Measurements from ENCODE around the gene EGLN1. TPM values are rescaled to one million over a fixed set of nuclear protein-coding genes. Genes with fewer than 3 reads are reported as not detected.

The EGLN1 gene
- total and polyA plus RNA-seq, 10 of the 15 experiments (the other 5 are each of a cell fraction or from before 2014, with no cell fraction given): 2.4 to 46.6 (median 8.7) TPM

- Histone ChIP-seq H3K79me2 (ENCODE audit: control insufficient read depth, insufficient read depth, low read length) (peaks cover 39% of the 10 kb centered on the region), H3K9ac (ENCODE audit: control insufficient read depth, insufficient read depth, low read length) (no peak overlapping the region), H3K27me3 (replicated peaks in 1 of 2; ENCODE audit: control insufficient read depth in 2 of 2, insufficient read depth in 2 of 2, low read length in 1 of 2) (no peaks in the 10 kb centered on the region), H3K4me3 (no peak overlapping the region), H2AFZ (ENCODE audit: control insufficient read depth, low read depth, low read length) (no peak overlapping the region), H3K4me1 (ENCODE audit: control insufficient read depth, insufficient read depth, low read length) (no peaks in the 10 kb centered on the region), H3K4me2 (ENCODE audit: control insufficient read depth, insufficient read depth) (no peak overlapping the region), H3K36me3 (ENCODE audit: control insufficient read depth in 2 of 2, insufficient read depth in 2 of 2, low read length in 1 of 2) (no peaks in the 10 kb centered on the region; a peak in 1 of 4 replicates), H4K20me1 (ENCODE audit: control insufficient read depth, insufficient read depth) (no peaks in the 10 kb centered on the region; the same call in 1 of the 2 replicates), H3K9me3 (replicated peaks; ENCODE audit: control insufficient read depth, insufficient read depth, low read length) (no peaks in the 10 kb centered on the region), H3K27ac (ENCODE audit: control insufficient read depth, insufficient read depth) (no peak overlapping the region)
- FAIRE-seq: no peak
- no TSS peak for BruUV-seq (replicated peaks)
- SMC1A ChIA-PET (ENCODE audit: uncharacterized antibody, unreplicated experiment): no interaction called here
- POLR2A ChIA-PET: no interaction called here
- ATAC-seq: peak; percentile 62
- CTCF ChIA-PET: interaction anchor here (1.1 kb wide), 1 partner anchor 9 kb away, joined by 3 read pairs; no protein-coding TSS in a partner anchor
- RAD21 ChIA-PET (ENCODE audit: unreplicated experiment): interaction anchor here (0.6 kb wide), 1 partner anchor 159 kb away, joined by 3 read pairs; no protein-coding TSS in a partner anchor
- in situ Hi-C loops (cut with MboI): no loop called here
- DNase-seq (ENCODE audit: low read depth, low spot score): no peak
- WGBS (ENCODE audit: insufficient coverage, insufficient replicate concordance, low lambda C conversion rate, missing lambda C conversion rate): 47% methylated on average over 2 of the region's 2 CpGs
- TF ChIP-seq HDAC6 (IDR thresholded peaks at IDR 0.05; ENCODE audit: unreplicated experiment): no peak
- TF ChIP-seq NR2C1 (IDR thresholded peaks at IDR 0.05): no peak
- TF ChIP-seq MEF2A (IDR thresholded peaks at IDR 0.05; ENCODE audit: insufficient read depth, low read depth, low read length): no peak
- TF ChIP-seq KDM1A (IDR thresholded peaks at IDR 0.05; ENCODE audit: borderline replicate concordance): no peak
- no peak for TF ChIP-seq SIX5 (IDR thresholded peaks at IDR 0.05; ENCODE audit: low read depth, low read length, severe bottlenecking)
- intact Hi-C loops (cut with micrococcal nuclease; ENCODE audit: unreplicated experiment): no loop called here
Measured at GRCh38 chr1:231390071-231390470, 32.0 kb downstream of the EGLN1 start.

DNA sequence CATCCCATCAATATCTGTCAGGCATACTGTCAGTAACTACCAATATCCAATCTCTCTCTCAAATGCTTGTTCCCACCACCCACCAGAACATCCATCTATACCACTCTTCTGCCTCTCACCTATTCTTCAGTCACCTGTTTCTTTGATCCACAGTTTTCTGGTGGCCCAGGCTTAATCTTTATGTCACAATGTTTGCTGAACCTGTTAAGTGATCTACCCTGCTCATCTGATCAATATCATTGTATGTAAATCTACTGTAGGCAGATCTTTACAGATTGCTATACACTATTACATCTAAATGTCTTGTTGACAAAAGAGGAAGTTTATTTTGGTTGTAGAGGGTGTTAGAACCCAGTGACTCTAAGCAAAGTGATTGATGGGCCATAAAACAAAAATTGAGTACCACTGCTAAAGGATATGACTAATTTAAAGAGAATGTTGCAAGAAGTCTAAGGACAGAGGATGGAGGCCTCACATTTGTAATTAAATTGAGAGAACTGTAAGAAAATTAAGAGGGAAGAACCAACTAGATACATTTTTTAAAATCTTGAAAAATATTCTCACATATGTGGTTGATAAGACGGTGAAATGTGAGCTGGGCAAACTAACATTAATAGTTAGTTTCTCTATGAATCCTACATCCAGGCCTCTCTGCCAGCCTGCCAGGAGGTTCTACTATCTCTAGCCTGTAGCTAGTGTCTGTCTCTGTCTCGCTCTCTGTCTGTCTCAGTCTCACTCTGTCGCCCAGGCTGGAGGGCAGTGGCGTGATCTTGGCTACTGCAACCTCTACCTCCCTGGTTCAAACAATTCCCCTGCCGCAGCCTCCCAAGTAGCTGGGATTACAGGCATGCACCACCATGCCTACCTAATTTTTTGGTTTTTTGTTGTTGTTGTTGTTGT, 34.1 kb downstream of the EGLN1 start:
- peak; percentile 68 for FAIRE-seq
- H3K4me3 ChIP-seq: no peak overlapping the region
- H3K27ac ChIP-seq (ENCODE audit: control insufficient read depth, insufficient read depth): no peak overlapping the region
- H3K9me3 ChIP-seq (replicated peaks; ENCODE audit: control insufficient read depth, insufficient read depth, low read length): no peaks in the 10 kb centered on the region
- no peaks in the 10 kb centered on the region for H3K4me1 ChIP-seq (ENCODE audit: control insufficient read depth, insufficient read depth, low read length)
- intact Hi-C loops (cut with micrococcal nuclease; ENCODE audit: unreplicated experiment) (no loop called here), in situ Hi-C loops (cut with MboI) (no loop called here)
- SMC1A ChIA-PET (ENCODE audit: uncharacterized antibody, unreplicated experiment): interaction anchor here (1.1 to 1.3 kb wide), 3 partner anchors 8 to 32 kb away, joined by 4 to 5 read pairs (median 5); no protein-coding TSS in a partner anchor
- no peak overlapping the region for H3K9ac ChIP-seq (ENCODE audit: control insufficient read depth, insufficient read depth, low read length)
- no peaks in the 10 kb centered on the region for H3K27me3 ChIP-seq (replicated peaks in 1 of 2; ENCODE audit: control insufficient read depth in 2 of 2, insufficient read depth in 2 of 2, low read length in 1 of 2)
- ATAC-seq: peak; percentile 39; the same call in 2 of the 3 replicates
- 83% methylated on average over 5 of the region's 5 CpGs for whole genome bisulfite sequencing (ENCODE audit: insufficient coverage, insufficient replicate concordance, low lambda C conversion rate, missing lambda C conversion rate)
- RAD21 ChIA-PET (ENCODE audit: unreplicated experiment): interaction anchor here (0.7 kb wide), 1 partner anchor 31 kb away, joined by 3 read pairs; no protein-coding TSS in a partner anchor
- no TSS peak for BruUV-seq (replicated peaks)
- no peak overlapping the region for H2AFZ ChIP-seq (ENCODE audit: control insufficient read depth, low read depth, low read length)
- no peak for DNase-seq (ENCODE audit: low read depth, low spot score)
- CTCF ChIA-PET: interaction anchor here (1.1 to 1.3 kb wide), 2 partner anchors 7 to 13 kb away, joined by 3 to 4 read pairs; no protein-coding TSS in a partner anchor
- TF ChIP-seq, protein P1, sequence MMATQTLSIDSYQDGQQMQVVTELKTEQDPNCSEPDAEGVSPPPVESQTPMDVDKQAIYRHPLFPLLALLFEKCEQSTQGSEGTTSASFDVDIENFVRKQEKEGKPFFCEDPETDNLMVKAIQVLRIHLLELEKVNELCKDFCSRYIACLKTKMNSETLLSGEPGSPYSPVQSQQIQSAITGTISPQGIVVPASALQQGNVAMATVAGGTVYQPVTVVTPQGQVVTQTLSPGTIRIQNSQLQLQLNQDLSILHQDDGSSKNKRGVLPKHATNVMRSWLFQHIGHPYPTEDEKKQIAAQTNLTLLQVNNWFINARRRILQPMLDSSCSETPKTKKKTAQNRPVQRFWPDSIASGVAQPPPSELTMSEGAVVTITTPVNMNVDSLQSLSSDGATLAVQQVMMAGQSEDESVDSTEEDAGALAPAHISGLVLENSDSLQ (IDR thresholded peaks at IDR 0.05): peak; percentile 77
- no peak for TF ChIP-seq LARP7 (IDR thresholded peaks at IDR 0.05)
- H3K4me2 ChIP-seq (ENCODE audit: control insufficient read depth, insufficient read depth): no peak overlapping the region
- H4K20me1 ChIP-seq (ENCODE audit: control insufficient read depth, insufficient read depth): no peaks in the 10 kb centered on the region; the same call in 1 of the 2 replicates
- H3K79me2 ChIP-seq (ENCODE audit: control insufficient read depth, insufficient read depth, low read length): peaks cover 40% of the 10 kb centered on the region
- H3K36me3 ChIP-seq (ENCODE audit: control insufficient read depth in 2 of 2, insufficient read depth in 2 of 2, low read length in 1 of 2): no peaks in the 10 kb centered on the region; a peak in 1 of 4 replicates
- POLR2A ChIA-PET: interaction anchor here (0.6 kb wide), 1 partner anchor 108 kb away, joined by 3 read pairs; no protein-coding TSS in a partner anchor

Measured in GM12878 (cell line).